Stimulated activated CD8-positive, alpha-beta memory T cell treated with anti-CD3 and anti-CD28 coated beads, Interleukin-12 subunit alpha, Interleukin-12 subunit beta, amount 100 ng/mL, for 1 hour (primary cell): ENCODE measurements around the gene OR2C1.
A peak's percentile ranks its signal among the peaks of the same experiment; 100 is the strongest.

Source experiments
- DNase-seq: peaks from one replicate; pipeline ENCODE4 v3.0.0-alpha.2; 2020; ENCODE audit warnings: low read depth

OR2C1 gene

GRCh38 chr16:3355589-3355988 is at the start of gene OR2C1:
Gene OR2C1 (plus strand): TSS chr16:3355889. CDS start chr16:3355941, 52 bp downstream.
- no peak for DNase-seq

- DNase-seq = no peak
Measured at GRCh38 chr16:3306078-3306477, 49.6 kb upstream of the OR2C1 start.

GRCh38 chr16:3311496-3311895 is 44.2 kb upstream of the OR2C1 start:
- DNase-seq = no peak

GRCh38 chr16:3317315-3317999 is 38.2 kb upstream of the OR2C1 start:
- no peak for DNase-seq

- no peak for DNase-seq
Measured at GRCh38 chr16:3321816-3322215, 33.9 kb upstream of the OR2C1 start.

DNA sequence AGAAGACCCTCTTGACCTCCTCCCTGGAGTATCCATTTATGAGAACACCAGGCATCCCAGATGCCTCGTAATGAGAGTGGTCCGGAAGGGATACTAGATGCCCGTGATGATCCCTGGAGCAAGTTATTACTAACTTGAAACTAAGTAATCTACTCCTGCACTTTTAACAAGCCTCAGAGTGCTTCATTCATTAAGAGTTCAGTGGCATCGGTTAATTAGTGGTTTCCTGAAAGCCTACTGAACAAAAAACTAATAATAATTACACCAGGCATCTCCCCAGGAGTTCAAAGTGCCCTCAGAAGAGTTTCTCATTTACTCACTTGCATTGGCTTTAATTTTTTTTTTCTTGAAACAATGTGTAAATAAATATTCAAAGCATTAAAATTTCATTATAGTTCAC is 28.2 kb upstream of the OR2C1 start:
- no peak for DNase-seq

DNA sequence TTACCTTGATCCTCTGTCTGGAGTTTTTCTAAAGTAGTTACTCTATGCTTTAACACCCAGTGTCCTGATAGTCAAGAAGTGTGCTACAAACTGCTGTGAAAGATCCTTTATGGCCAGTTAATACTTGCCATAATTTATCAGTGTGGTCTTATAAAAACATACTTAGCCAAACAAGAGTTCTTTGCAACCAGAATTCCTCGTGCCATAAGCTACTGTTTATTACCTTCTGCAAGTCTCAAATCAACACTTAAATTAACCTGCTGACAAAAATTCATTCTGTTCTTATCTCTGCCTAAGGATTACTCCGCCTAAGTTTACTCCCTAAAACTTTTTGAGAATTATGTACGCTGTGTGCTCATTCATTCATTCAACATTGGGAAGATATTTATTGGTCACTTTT is 27.6 kb upstream of the OR2C1 start:
- no peak for DNase-seq

DNA sequence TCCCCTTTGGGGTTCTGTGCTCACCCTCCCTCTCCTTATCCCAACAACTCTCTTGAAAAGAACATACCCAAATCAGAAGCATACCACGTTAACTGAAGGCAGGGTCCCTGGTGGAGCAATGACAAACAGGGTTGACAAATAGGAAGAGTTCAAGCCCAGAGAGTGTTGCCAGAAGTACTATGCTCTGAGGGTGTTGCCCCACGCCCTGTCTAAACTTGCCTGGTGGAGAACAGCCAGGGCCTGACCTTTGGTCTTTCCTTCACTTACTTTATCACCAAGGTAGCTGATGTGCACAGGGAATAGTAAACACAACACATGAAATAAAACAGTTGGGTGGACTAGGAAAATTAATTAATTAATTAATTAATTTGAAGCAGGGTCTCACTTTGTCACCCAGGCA is 27.0 kb upstream of the OR2C1 start:
- no peak for DNase-seq

GRCh38 chr16:3346041-3346440 is 9.6 kb upstream of the OR2C1 start:
- DNase-seq = no peak

- no peak for DNase-seq
Measured at GRCh38 chr16:3347586-3347985, 8.1 kb upstream of the OR2C1 start.

- no peak for DNase-seq
Measured at GRCh38 chr16:3348547-3349167, 7.0 kb upstream of the OR2C1 start.

DNA sequence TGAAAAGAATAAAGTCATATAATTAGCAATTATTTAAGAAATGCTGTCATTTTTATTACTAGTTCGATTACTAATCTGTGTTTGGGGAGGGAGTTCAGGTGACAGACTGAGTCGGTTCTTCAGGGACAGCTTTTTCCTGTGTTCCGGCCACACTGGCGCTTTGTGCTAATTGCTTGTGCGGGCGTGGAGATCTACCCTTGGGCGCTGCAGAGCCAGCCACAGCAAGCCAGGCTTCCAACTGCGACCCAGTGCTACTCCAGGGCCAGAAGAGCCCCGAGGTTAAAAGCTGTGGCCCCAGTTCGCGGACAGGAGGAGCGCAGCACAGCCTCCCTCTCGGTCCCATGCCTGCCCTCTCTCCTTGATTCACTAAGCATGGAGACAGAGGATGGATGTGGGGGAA is 6.5 kb upstream of the OR2C1 start:
- DNase-seq = no peak

- no peak for DNase-seq
Measured at GRCh38 chr16:3356118-3356517, 429 bp downstream of the OR2C1 start.

- no peak for DNase-seq
Measured at GRCh38 chr16:3358871-3359270, 3.2 kb downstream of the OR2C1 start.

DNA sequence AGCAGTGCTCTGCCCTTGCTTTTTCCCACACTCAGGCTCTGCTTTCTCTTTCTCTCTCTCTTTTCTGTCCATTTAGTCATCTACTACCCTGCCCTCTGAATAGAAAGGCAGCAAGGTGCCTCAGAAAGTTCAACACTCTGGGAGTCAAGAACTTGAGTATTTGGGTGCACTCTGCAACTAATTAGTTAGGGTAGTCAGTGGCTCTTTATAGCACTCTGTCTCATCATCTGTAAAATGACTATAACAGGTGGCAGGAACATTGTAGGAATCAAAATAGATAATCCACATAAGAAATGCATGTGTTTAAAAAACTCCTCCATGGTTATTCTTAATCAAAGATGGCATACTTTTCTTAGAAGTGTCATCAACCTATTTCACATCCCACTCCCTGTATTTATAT is 7.2 kb downstream of the OR2C1 start:
- DNase-seq = no peak

- no peak for DNase-seq
Measured at GRCh38 chr16:3363793-3364192, 8.1 kb downstream of the OR2C1 start.

DNA sequence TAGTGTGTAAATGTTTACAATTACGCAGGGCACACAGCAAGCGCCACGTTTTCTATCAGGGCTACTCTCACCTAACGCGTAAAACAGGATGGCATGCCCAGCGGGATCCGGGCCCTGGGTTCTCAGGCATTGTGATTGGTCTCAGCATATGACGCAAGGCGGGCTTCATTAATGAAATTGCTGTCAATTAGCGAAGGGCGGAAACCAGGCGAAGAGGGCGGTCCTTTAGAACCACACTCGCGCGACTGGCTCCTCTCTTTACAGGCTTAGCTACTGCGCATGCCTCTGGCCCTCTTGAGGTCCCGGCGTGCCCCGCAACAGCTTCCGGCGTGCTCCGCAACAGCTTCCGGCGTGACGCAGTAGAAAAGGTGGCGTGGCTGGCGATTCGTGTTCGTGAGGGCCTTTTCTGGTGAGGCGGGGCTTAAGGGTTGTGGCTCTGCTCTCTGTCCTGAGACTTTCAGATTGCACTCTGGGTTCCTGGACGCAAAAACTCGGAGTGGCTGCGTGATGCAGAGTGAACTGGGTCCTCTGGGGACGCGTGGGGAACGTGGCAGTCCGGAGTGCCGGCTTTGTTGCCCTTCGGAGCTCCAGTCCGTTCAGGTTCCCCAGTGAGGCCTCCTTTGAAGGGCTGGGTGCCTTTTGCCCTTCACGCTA is 9.2 kb downstream of the OR2C1 start:
- peak; percentile 69 for DNase-seq

DNA sequence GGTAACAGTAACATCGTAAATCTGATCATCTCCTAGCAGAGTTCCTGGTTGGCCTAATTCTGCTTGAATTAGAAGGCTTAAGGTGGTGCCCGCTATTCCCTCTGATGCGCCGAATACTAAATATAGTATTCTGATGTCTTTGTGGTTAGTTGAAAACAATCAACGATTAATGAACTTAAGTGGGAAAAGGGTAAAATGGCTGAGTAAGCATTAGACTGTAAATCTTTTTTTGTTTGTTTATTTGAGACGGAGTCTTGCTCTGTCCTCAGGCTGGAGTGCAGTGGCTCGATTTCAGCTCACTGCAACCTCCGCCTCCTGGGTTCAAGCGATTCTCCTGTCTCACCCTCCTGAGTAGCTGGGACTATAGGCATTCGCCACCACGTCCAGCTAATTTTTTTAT is 13.4 kb downstream of the OR2C1 start:
- no peak for DNase-seq

DNA sequence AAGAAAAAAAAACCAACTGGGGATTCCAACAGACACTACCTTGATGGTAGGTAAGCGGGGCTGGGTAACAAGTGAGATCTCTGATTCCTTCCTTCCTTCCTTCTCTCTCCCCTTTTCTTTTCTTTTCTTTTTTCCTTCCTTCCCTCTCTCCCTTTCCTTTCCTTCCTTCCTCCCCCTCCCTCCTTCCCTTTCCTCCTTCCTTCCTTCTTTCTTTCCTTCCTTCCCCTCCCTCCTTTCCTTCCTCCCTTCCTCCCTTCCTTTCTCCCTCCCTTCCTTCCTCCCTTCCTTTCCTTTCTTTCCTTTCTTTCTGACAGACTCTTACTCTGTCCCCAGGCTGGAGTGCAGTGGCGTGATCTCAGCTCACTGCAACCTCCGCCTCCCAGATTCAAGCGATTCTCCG is 20.0 kb downstream of the OR2C1 start:
- DNase-seq = no peak

GRCh38 chr16:3377917-3378316 is 22.2 kb downstream of the OR2C1 start:
- no peak for DNase-seq

DNA sequence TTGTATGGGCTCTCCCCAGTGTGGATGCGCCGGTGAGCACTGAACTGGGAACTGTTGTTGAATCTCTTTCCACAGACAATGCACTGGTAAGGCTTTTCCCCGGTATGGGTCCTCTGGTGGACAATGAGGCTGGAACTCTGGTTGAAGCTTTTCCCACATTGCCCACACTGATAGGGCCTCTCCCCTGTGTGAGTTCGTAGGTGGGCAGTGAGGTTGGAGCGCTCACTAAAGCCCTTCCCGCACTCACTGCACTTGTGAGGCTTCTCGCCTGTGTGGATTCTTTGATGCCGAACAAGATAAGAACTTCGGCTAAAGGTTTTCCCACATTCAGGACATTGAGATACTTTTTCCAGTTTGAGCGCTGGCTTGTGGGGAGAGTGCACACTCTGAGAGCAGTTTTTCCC is 27.4 kb downstream of the OR2C1 start:
- DNase-seq = no peak

DNA sequence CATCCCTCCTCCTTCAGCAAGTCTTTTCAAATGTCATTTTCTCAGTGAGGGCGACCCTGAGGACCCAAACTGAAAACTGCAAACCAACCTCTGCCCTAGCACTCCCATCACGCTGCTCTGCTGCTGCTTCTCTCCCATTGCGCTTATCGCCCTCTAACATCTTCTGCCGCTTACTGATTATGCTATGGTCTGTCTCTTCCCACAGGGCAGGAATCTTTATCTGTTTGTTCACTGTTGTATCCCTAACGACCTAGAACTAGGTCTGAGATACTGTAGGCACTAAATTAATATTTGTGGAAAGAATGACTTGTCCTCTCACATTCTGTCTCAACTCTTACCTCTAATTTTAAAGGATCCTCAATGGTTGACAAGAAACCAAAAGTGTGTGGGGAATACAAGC is 32.6 kb downstream of the OR2C1 start:
- no peak for DNase-seq

GRCh38 chr16:3389663-3390338 is 34.1 kb downstream of the OR2C1 start:
- DNase-seq = no peak
